Neutrophil (primary cell): ENCODE measurements around the gene HS3ST4.

ENCODE experiments used
- H3K27ac ChIP-seq: fragments of 200-600 bp; sonication (generic); 2 replicates; pipeline ENCODE4 v1.5.1; 2016; ENCODE audit warnings: mild to moderate bottlenecking, moderate library complexity
- H3K27me3 ChIP-seq: fragments of 200-600 bp; sonication (generic); 2 replicates; pipeline ENCODE4 v1.6.0; 2016; ENCODE audit warnings: mild to moderate bottlenecking
- H3K36me3 ChIP-seq: fragments of 200-600 bp; sonication (generic); 2 replicates; pipeline ENCODE4 v1.5.1; 2017
- H3K4me1 ChIP-seq, 2 experiments: fragments of 200-600 bp in 1 of 2; sonication (generic) in 1 of 2; 1 replicate in 1 of 2; 2 replicates in 1 of 2; pipeline versions ENCODE4 v1.5.1 to v1.6.1; 2013 to 2016; ENCODE audit warnings: low read depth in 1 of 2, low read length in 1 of 2, mild to moderate bottlenecking in 1 of 2, moderate library complexity in 1 of 2; ENCODE audit not compliant: control insufficient read depth in 1 of 2, insufficient read depth in 1 of 2
- H3K4me3 ChIP-seq, 2 experiments: fragments of 200-600 bp in 1 of 2; sonication (generic) in 1 of 2; 1 replicate in 1 of 2; 2 replicates in 1 of 2; pipeline ENCODE4 v1.5.1; 2013 to 2016; ENCODE audit warnings: low read depth in 1 of 2, low read length in 1 of 2, mild to moderate bottlenecking in 1 of 2, moderate library complexity in 1 of 2
- H3K9me3 ChIP-seq: fragments of 200-600 bp; sonication (generic); 2 replicates; pipeline ENCODE4 v1.5.1; 2016
- CTCF ChIP-seq: fragments of 200-600 bp; sonication (generic); IDR thresholded peaks from 2 replicates; pipeline ENCODE4 v1.5.1; 2016; ENCODE audit warnings: antibody characterized with exemption

HS3ST4 gene

GRCh38 chr16:26169473-26169872 is 477.7 kb downstream of the HS3ST4 start:
- Histone ChIP-seq H3K4me3 (no peak overlapping the region), H3K9me3 (no peaks in the 10 kb centered on the region), H3K27ac (no peak overlapping the region), H3K27me3 (no peaks in the 10 kb centered on the region), H3K4me1 (no peaks in the 10 kb centered on the region), H3K36me3 (no peaks in the 10 kb centered on the region)
- TF ChIP-seq CTCF = no peak

- Histone ChIP-seq H3K4me1 (no peaks in the 10 kb centered on the region), H3K4me3 (no peak overlapping the region), H3K27ac (no peak overlapping the region), H3K9me3 (no peaks in the 10 kb centered on the region), H3K27me3 (no peaks in the 10 kb centered on the region), H3K36me3 (no peaks in the 10 kb centered on the region)
- no peak for TF ChIP-seq CTCF
Observed at GRCh38 chr16:26175944-26176343, 484.2 kb downstream of the HS3ST4 start.

DNA sequence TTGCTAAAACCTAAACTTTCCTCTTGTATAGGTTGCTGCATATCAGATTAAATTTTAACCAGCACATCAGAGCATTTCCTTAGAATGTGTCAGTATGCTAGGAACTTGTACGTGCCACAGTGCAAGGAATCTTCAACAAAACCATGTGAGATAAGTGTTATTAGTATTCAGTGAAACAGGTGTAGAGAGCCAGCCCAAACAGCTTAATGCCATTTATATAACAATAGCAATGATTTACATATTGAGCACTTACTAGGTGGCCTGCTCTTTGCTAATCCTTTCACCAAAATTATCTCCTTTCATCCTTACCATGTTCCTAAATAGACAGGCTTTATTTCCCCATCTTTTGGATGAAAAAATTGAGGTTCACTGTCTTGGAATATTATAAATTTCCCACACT is 485.7 kb downstream of the HS3ST4 start:
- Histone ChIP-seq H3K4me1 (no peaks in the 10 kb centered on the region), H3K4me3 (no peak overlapping the region), H3K27me3 (no peaks in the 10 kb centered on the region), H3K9me3 (no peaks in the 10 kb centered on the region), H3K27ac (no peak overlapping the region), H3K36me3 (no peaks in the 10 kb centered on the region)
- no peak for TF ChIP-seq CTCF

DNA sequence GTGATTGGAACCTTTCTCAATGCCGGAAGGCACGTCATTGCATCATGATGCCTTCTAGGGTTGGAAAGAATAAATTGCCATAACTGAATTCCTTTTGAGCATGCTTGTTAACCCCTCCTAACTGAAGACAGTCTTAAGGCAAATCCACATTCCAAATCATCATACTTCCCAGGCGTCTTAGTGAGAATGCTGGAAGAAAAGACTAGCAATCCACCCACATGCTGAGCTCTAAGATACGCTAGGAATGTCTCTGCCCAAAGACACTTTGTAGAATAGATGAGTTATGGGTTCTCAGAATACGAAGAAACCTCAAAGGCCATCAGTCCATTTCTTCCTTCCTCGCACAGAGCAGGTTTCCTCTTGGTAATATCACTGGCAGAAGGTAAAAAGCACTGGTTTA is 486.5 kb downstream of the HS3ST4 start:
- Histone ChIP-seq H3K36me3 (no peaks in the 10 kb centered on the region), H3K27ac (no peak overlapping the region), H3K4me1 (no peaks in the 10 kb centered on the region), H3K27me3 (no peaks in the 10 kb centered on the region), H3K9me3 (no peaks in the 10 kb centered on the region), H3K4me3 (no peak overlapping the region)
- no peak for TF ChIP-seq CTCF

GRCh38 chr16:26186091-26186615 is 494.4 kb downstream of the HS3ST4 start:
- Histone ChIP-seq H3K27ac (no peak overlapping the region), H3K9me3 (no peaks in the 10 kb centered on the region), H3K4me3 (no peak overlapping the region), H3K36me3 (no peaks in the 10 kb centered on the region), H3K4me1 (no peaks in the 10 kb centered on the region), H3K27me3 (no peaks in the 10 kb centered on the region)
- no peak for TF ChIP-seq CTCF
